Peyer's patch (tissue), 4 donors: ENCODE measurements around the gene CEP85L.

ENCODE experiments used
- CTCF ChIP-seq, 6 experiments: fragments of 450-650 bp in 4 of 6; fragments of 200-600 bp in 2 of 6; sonication (generic) in 1 of 6; IDR thresholded peaks; one replicate each; pipeline ENCODE4 v1.5.1; 2017 to 2019; ENCODE audit warnings: antibody characterized with exemption in 6 of 6, mild to moderate bottlenecking in 3 of 6, moderate library complexity in 1 of 6
- POLR2A ChIP-seq, 2 donors: fragments of 450-650 bp; IDR thresholded peaks; one replicate each; pipeline ENCODE4 v1.5.1; 2017; ENCODE audit warnings: antibody characterized with exemption in 2 of 2, mild to moderate bottlenecking in 2 of 2, moderate library complexity in 2 of 2

DNA sequence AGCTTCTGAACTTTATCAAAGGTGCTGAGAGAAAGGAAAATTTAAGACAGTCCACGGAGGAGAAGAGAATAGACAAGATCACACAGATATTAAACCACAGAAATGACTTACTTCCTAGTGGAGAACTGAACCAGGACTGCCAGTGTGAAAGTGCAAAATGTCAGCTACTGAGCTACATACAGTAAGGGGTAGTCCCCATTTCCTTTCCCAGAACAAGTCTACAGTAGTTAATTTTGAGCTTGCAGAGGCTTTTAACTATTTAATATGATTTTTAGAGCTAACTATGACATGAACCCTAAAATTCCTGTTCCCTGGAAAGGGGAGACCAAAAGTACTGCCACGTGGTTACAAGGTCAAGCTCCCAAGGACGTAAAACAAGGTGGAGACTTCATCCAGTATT is 45.1 kb downstream of the CEP85L start:
- TF ChIP-seq CTCF (IDR thresholded peaks at IDR 0.05): no peak
- no peak for TF ChIP-seq POLR2A (IDR thresholded peaks at IDR 0.05)
